22Rv1 (cell line): ENCODE results near the gene VILL.

ENCODE experiments used
- H3K27ac ChIP-seq: fragments of 450-650 bp; 2 replicates; pipeline ENCODE4 v1.5.1; 2017
- CTCF ChIP-seq: fragments of 450-650 bp; IDR thresholded peaks from 2 replicates; pipeline ENCODE4 v1.5.1; 2017; ENCODE audit warnings: mild to moderate bottlenecking
- ZFX ChIP-seq: fragments of 450-650 bp; IDR thresholded peaks from 2 replicates; pipeline ENCODE4 v1.6.1; 2017; ENCODE audit warnings: antibody characterized with exemption, borderline replicate concordance

Gene VILL

GRCh38 chr3:38002291-38002876 is 11.8 kb downstream of the VILL start:
- H3K27ac ChIP-seq, result no peak overlapping the region
- no peak for TF ChIP-seq ZFX
- no peak for TF ChIP-seq CTCF

GRCh38 chr3:38002940-38003339 is 12.4 kb downstream of the VILL start:
- no peak overlapping the region for H3K27ac ChIP-seq
- no peak for TF ChIP-seq ZFX
- TF ChIP-seq CTCF, result no peak

GRCh38 chr3:38003371-38003816 is 12.8 kb downstream of the VILL start:
- TF ChIP-seq ZFX, result no peak
- peak; percentile 92 for TF ChIP-seq CTCF
- H3K27ac ChIP-seq, result peak overlapping the region; percentile 41

GRCh38 chr3:38003817-38004414 is 13.3 kb downstream of the VILL start:
- H3K27ac ChIP-seq, result peak overlapping the region; percentile 41

GRCh38 chr3:38004415-38005075 is 14.0 kb downstream of the VILL start:
- H3K27ac ChIP-seq, result peak overlapping the region; percentile 41

More at GRCh38 chr3:38003817-38004414, 13.3 kb downstream of the VILL start:
- TF ChIP-seq ZFX, result no peak
- no peak for TF ChIP-seq CTCF

GRCh38 chr3:38005076-38006020 is 14.8 kb downstream of the VILL start:
- H3K27ac ChIP-seq, result peak overlapping the region; percentile 41; the same call in 1 of the 2 replicates
- TF ChIP-seq ZFX, result no peak
- TF ChIP-seq CTCF, result no peak

More at GRCh38 chr3:38004415-38005075, 14.0 kb downstream of the VILL start:
- TF ChIP-seq CTCF (peak; percentile 90), ZFX (no peak)
